Myocyte (in vitro differentiated cells): ENCODE results near the gene SYT9. TPM values are rescaled to one million over a fixed set of nuclear protein-coding genes. Genes with fewer than 3 reads are reported as not detected.

ENCODE experiments used
- DNase-seq: peaks from one replicate; pipeline ENCODE4 v3.0.0-alpha.2; 2012; ENCODE audit warnings: low read depth
- total RNA-seq: library from RNA; depleted of rRNA; stranded (reverse); fragments of >200 nt; gene quantifications from 2 replicates; pipeline ENCODE4 v1.2.3, GENCODE V29; 2014

Gene SYT9
- total RNA-seq, 1 donor from 2014 or later: not detected

GRCh38 chr11:7270233-7270865 is 18.6 kb downstream of the SYT9 start:
- DNase-seq: no peak

- DNase-seq: no peak
Observed at GRCh38 chr11:7272373-7272772, 20.7 kb downstream of the SYT9 start.

- DNase-seq: no peak
Observed at GRCh38 chr11:7275133-7275532, 23.4 kb downstream of the SYT9 start.

- DNase-seq: peak; percentile 10
Observed at GRCh38 chr11:7278314-7278917, 26.7 kb downstream of the SYT9 start.

- DNase-seq: no peak
Observed at GRCh38 chr11:7279676-7280075, 28.0 kb downstream of the SYT9 start.

GRCh38 chr11:7281079-7281478 is 29.4 kb downstream of the SYT9 start:
- no peak for DNase-seq

- no peak for DNase-seq
Observed at GRCh38 chr11:7281809-7282208, 30.1 kb downstream of the SYT9 start.

GRCh38 chr11:7286178-7286577 is 34.5 kb downstream of the SYT9 start:
- DNase-seq: no peak

- DNase-seq: no peak
Observed at GRCh38 chr11:7291100-7291829, 39.6 kb downstream of the SYT9 start.

- DNase-seq: no peak
Observed at GRCh38 chr11:7292922-7293321, 41.2 kb downstream of the SYT9 start.

- DNase-seq: no peak
Observed at GRCh38 chr11:7299393-7299792, 47.7 kb downstream of the SYT9 start.

- DNase-seq: no peak
Observed at GRCh38 chr11:7300281-7300680, 48.6 kb downstream of the SYT9 start.

GRCh38 chr11:7303146-7303545 is 51.4 kb downstream of the SYT9 start:
- DNase-seq: no peak

- DNase-seq: no peak
Observed at GRCh38 chr11:7306900-7307299, 55.2 kb downstream of the SYT9 start.

- no peak for DNase-seq
Observed at GRCh38 chr11:7307836-7308235, 56.1 kb downstream of the SYT9 start.

- DNase-seq: no peak
Observed at GRCh38 chr11:7311903-7312302, 60.2 kb downstream of the SYT9 start.

GRCh38 chr11:7314811-7315604 is 63.3 kb downstream of the SYT9 start:
- no peak for DNase-seq

- DNase-seq: no peak
Observed at GRCh38 chr11:7319501-7319900, 67.8 kb downstream of the SYT9 start.

GRCh38 chr11:7320306-7320705 is 68.6 kb downstream of the SYT9 start:
- no peak for DNase-seq

- DNase-seq: no peak
Observed at GRCh38 chr11:7321473-7322450, 70.1 kb downstream of the SYT9 start.

- DNase-seq: no peak
Observed at GRCh38 chr11:7332451-7332850, 80.7 kb downstream of the SYT9 start.
